Astrocyte (in vitro differentiated cells and primary cell): ENCODE results near the gene ABI1. TPM values are rescaled to one million over a fixed set of nuclear protein-coding genes. Genes with fewer than 3 reads are reported as not detected.

Source experiments
- DNase-seq: peaks from one replicate; pipeline ENCODE4 v3.0.0-alpha.2; 2010; ENCODE audit warnings: low read depth
- FAIRE-seq: peaks from 2 replicates; lab custom pipeline; 2011; peaks lifted over from hg19 to GRCh38; lab: Jason Lieb, UNC
- H2AFZ ChIP-seq: 2 replicates; pipeline ENCODE4 v1.6.0; 2012; ENCODE audit warnings: low read depth, low read length, inconsistent platforms
- H3K27ac ChIP-seq: 2 replicates; pipeline ENCODE4 v1.5.1; 2011; ENCODE audit warnings: low read depth, low read length, inconsistent platforms
- H3K27me3 ChIP-seq: 2 replicates; pipeline ENCODE4 v1.6.0; 2011; ENCODE audit warnings: low read length, inconsistent platforms; ENCODE audit not compliant: insufficient read depth
- H3K36me3 ChIP-seq: 2 replicates; pipeline ENCODE4 v1.5.1; 2011; ENCODE audit warnings: low read length, inconsistent platforms; ENCODE audit not compliant: insufficient read depth
- H3K4me1 ChIP-seq: 2 replicates; pipeline ENCODE4 v1.5.1; 2011; ENCODE audit warnings: low read length, inconsistent platforms; ENCODE audit not compliant: insufficient read depth
- H3K4me2 ChIP-seq: 2 replicates; pipeline ENCODE4 v1.6.0; 2012; ENCODE audit warnings: low read length, inconsistent platforms
- H3K4me3 ChIP-seq: 2 replicates; pipeline ENCODE4 v1.5.1; 2011; ENCODE audit warnings: low read depth, mild to moderate bottlenecking, low read length, inconsistent platforms; ENCODE audit not compliant: insufficient read depth
- H3K79me2 ChIP-seq: 2 replicates; pipeline ENCODE4 v1.6.0; 2012; ENCODE audit warnings: mild to moderate bottlenecking, low read length, inconsistent platforms; ENCODE audit not compliant: insufficient read depth
- H3K9ac ChIP-seq: 2 replicates; pipeline ENCODE4 v1.6.0; 2012; ENCODE audit warnings: mild to moderate bottlenecking, low read length, inconsistent platforms
- H3K9me3 ChIP-seq: 2 replicates; pipeline ENCODE4 v1.5.1; 2012; ENCODE audit warnings: low read depth, mild to moderate bottlenecking, low read length, inconsistent platforms; ENCODE audit not compliant: insufficient read depth
- H4K20me1 ChIP-seq: 2 replicates; pipeline ENCODE4 v1.6.0; 2012; ENCODE audit warnings: low read length, inconsistent platforms; ENCODE audit not compliant: insufficient read depth
- H3K27ac Mint-ChIP-seq: one replicate; pipeline ENCODE4 v1.8.0; 2021; ENCODE audit warnings: mild to moderate bottlenecking, mixed read lengths; ENCODE audit not compliant: unreplicated experiment
- H3K27me3 Mint-ChIP-seq: one replicate; pipeline ENCODE4 v1.8.0; 2021; ENCODE audit warnings: low read depth, mixed read lengths; ENCODE audit not compliant: unreplicated experiment
- H3K36me3 Mint-ChIP-seq: one replicate; pipeline ENCODE4 v1.8.0; 2021; ENCODE audit warnings: low read depth, mixed read lengths; ENCODE audit not compliant: unreplicated experiment
- H3K4me1 Mint-ChIP-seq: one replicate; pipeline ENCODE4 v1.8.0; 2021; ENCODE audit warnings: low read depth, mixed read lengths; ENCODE audit not compliant: unreplicated experiment
- H3K4me3 Mint-ChIP-seq: one replicate; pipeline ENCODE4 v1.8.0; 2021; ENCODE audit warnings: mild to moderate bottlenecking, moderate library complexity, mixed read lengths; ENCODE audit not compliant: unreplicated experiment
- H3K9me3 Mint-ChIP-seq: one replicate; pipeline ENCODE4 v1.8.0; 2021; ENCODE audit warnings: mild to moderate bottlenecking, mixed read lengths; ENCODE audit not compliant: unreplicated experiment
- EZH2 ChIP-seq: IDR thresholded peaks from 2 replicates; pipeline ENCODE4 v1.6.1; 2012; ENCODE audit warnings: mild to moderate bottlenecking, low read length, inconsistent platforms; ENCODE audit not compliant: insufficient read depth
- total RNA-seq: library from RNA; stranded (reverse); gene quantifications from 2 replicates; pipeline ENCODE4 v1.2.1, GENCODE V29; 2021
- TF ChIP-seq, protein P1 (sequence below): IDR thresholded peaks from 2 replicates; pipeline ENCODE4 v1.5.1; 2011; ENCODE audit warnings: low read depth, mild to moderate bottlenecking, inconsistent platforms, low read length, moderate library complexity; ENCODE audit not compliant: insufficient read depth

The ABI1 gene
- total RNA-seq, 1 donor from 2014 or later = 65.1 TPM

DNA sequence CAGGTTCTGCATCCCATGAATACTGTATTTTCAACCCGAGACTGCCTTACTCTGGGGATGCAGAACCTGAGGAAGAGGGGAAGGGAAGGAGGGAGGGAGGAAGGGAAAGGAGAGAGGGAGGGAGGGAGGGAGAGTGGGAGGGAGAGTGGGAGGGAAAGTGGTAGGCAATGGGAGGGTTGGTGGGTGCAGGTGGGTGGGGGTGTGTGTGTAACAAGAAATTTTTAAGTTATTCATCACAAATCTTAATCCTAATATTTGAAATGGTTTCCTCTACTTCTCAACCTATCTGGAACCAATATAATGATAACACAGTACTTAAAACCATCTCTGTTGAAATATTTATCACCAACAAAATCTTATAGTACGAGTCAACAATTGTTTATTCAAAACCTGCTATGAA, 95.2 kb downstream of the ABI1 start:
- Mint-ChIP-seq H3K4me1 (no peaks in the 10 kb centered on the region), H3K36me3 (peaks cover 7% of the 10 kb centered on the region), H3K9me3 (no peaks in the 10 kb centered on the region), H3K27me3 (no peaks in the 10 kb centered on the region), H3K4me3 (no peak overlapping the region), H3K27ac (no peak overlapping the region)
- H3K9me3 ChIP-seq = no peaks in the 10 kb centered on the region
- TF ChIP-seq EZH2 = no peak
- TF ChIP-seq, protein P1, sequence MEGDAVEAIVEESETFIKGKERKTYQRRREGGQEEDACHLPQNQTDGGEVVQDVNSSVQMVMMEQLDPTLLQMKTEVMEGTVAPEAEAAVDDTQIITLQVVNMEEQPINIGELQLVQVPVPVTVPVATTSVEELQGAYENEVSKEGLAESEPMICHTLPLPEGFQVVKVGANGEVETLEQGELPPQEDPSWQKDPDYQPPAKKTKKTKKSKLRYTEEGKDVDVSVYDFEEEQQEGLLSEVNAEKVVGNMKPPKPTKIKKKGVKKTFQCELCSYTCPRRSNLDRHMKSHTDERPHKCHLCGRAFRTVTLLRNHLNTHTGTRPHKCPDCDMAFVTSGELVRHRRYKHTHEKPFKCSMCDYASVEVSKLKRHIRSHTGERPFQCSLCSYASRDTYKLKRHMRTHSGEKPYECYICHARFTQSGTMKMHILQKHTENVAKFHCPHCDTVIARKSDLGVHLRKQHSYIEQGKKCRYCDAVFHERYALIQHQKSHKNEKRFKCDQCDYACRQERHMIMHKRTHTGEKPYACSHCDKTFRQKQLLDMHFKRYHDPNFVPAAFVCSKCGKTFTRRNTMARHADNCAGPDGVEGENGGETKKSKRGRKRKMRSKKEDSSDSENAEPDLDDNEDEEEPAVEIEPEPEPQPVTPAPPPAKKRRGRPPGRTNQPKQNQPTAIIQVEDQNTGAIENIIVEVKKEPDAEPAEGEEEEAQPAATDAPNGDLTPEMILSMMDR = no peak
- H3K4me1 ChIP-seq = no peaks in the 10 kb centered on the region
- H3K27me3 ChIP-seq = no peaks in the 10 kb centered on the region
- H3K27ac ChIP-seq = no peak overlapping the region
- DNase-seq (no peak), FAIRE-seq (no peak)
- H3K36me3 ChIP-seq = peaks cover 17% of the 10 kb centered on the region
- H3K9ac ChIP-seq = no peak overlapping the region
- no peak overlapping the region for H3K4me2 ChIP-seq
- H4K20me1 ChIP-seq = no peaks in the 10 kb centered on the region
- H2AFZ ChIP-seq = no peak overlapping the region
- peaks cover 16% of the 10 kb centered on the region for H3K79me2 ChIP-seq
- H3K4me3 ChIP-seq = no peak overlapping the region

DNA sequence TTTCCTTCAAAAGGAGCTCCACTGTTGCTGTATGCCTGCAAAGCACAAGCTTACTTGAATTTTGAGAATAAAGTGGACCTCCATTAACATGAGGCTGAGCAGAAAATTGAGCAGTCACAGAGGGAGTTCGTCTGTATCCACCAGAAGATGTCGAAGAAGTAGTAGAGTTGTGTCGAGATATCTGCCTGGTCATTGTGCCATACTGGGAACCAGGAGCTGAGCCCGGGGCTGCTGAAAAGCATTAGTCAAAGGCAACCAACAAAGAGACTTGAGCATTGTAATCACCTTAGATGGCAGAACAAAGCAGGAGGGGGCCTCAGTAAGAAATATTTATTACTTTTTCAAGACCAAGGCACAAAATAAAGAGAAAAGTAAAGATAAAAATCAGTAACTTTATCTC, 101.8 kb downstream of the ABI1 start:
- FAIRE-seq = no peak
- no peaks in the 10 kb centered on the region for H4K20me1 ChIP-seq
- H3K27me3 Mint-ChIP-seq = no peaks in the 10 kb centered on the region

DNA sequence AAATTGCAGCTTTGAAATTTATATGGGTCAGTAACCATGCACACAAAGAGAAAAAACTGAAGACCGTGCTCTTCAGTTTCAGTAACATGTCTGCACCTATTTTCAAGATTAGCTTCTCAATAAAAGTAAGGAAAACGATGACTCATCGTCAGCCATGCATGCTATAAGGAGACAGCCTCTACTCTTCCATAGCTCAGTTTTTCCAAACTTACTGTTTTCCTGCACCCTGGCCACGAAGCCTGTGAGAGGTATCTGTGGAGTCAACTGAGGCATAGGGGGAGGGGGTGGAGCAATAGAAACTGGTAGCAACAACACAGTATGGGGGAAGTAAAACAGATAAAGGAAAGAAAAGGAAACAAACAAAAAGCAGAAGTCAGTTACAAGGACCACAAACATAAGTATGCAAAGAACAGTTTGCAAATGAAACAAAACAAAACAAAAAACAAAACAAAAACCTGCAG, 105.3 kb downstream of the ABI1 start:
- no peak overlapping the region for H3K4me3 ChIP-seq
- Mint-ChIP-seq H3K9me3 (no peaks in the 10 kb centered on the region), H3K4me3 (no peak overlapping the region), H3K27ac (peak overlapping the region; percentile 71), H3K36me3 (no peaks in the 10 kb centered on the region), H3K4me1 (peaks cover 6% of the 10 kb centered on the region), H3K27me3 (no peaks in the 10 kb centered on the region)
- TF ChIP-seq EZH2 = no peak
- TF ChIP-seq, protein P1 = no peak
- no peak overlapping the region for H3K27ac ChIP-seq
- peak overlapping the region; percentile 41 for H3K4me2 ChIP-seq
- H3K27me3 ChIP-seq = no peaks in the 10 kb centered on the region
- no peaks in the 10 kb centered on the region for H4K20me1 ChIP-seq
- H3K9ac ChIP-seq = no peak overlapping the region
- no peaks in the 10 kb centered on the region for H3K9me3 ChIP-seq
- H2AFZ ChIP-seq = no peak overlapping the region
- peaks cover 4% of the 10 kb centered on the region for H3K4me1 ChIP-seq
- peak; percentile 52 for DNase-seq
- FAIRE-seq = no peak
- no peaks in the 10 kb centered on the region for H3K79me2 ChIP-seq
- no peaks in the 10 kb centered on the region for H3K36me3 ChIP-seq

More for the DNA sequence above, 101.8 kb downstream of the ABI1 start:
- Histone ChIP-seq H3K9ac (no peak overlapping the region), H3K9me3 (no peaks in the 10 kb centered on the region), H3K27ac (no peak overlapping the region), H3K4me1 (peaks cover 4% of the 10 kb centered on the region), H3K4me2 (no peak overlapping the region), H3K4me3 (no peak overlapping the region), H2AFZ (no peak overlapping the region), H3K27me3 (no peaks in the 10 kb centered on the region), H3K79me2 (no peaks in the 10 kb centered on the region), H3K36me3 (peaks cover 9% of the 10 kb centered on the region)
- H3K4me1 Mint-ChIP-seq = peaks cover 6% of the 10 kb centered on the region
- TF ChIP-seq, protein P1 = no peak
- no peak for TF ChIP-seq EZH2
- no peaks in the 10 kb centered on the region for H3K36me3 Mint-ChIP-seq
- H3K9me3 Mint-ChIP-seq = no peaks in the 10 kb centered on the region
- no peak for DNase-seq
- H3K27ac Mint-ChIP-seq = no peak overlapping the region
- no peak overlapping the region for H3K4me3 Mint-ChIP-seq
